HG03565 (cell line): Measurements from ENCODE around the gene FOXL2.

ENCODE experiments used
- ATAC-seq: cut with Tn5 transposase; IDR thresholded peaks from one replicate; pipeline ENCODE4 v1.9.1; 2021; ENCODE audit warnings: mild to moderate bottlenecking, moderate library complexity; ENCODE audit not compliant: unreplicated experiment

FOXL2 gene

GRCh38 chr3:138946663-138947494, at the start of gene FOXL2, which contains the start of gene FOXL2NB:
FOXL2 (minus strand) TSS chr3:138947137; CDS start chr3:138946722, 415 bp downstream.
FOXL2NB (plus strand) TSS chr3:138947217; CDS start chr3:138947365, 148 bp downstream.
- ATAC-seq = no peak

GRCh38 chr3:138995706-138996105, 48.8 kb upstream of the FOXL2 start:
- ATAC-seq = no peak

GRCh38 chr3:138987181-138987580, 40.2 kb upstream of the FOXL2 start:
- ATAC-seq = no peak

- no peak for ATAC-seq
These were observed 39.0 kb upstream of the FOXL2 start for GRCh38 chr3:138985932-138986331.

- no peak for ATAC-seq
These were observed 37.9 kb upstream of the FOXL2 start for GRCh38 chr3:138984816-138985215.

- no peak for ATAC-seq
These were observed 29.1 kb upstream of the FOXL2 start for GRCh38 chr3:138976047-138976446.

GRCh38 chr3:138975351-138975750, 28.4 kb upstream of the FOXL2 start:
- ATAC-seq = no peak

GRCh38 chr3:138974462-138974861, 27.5 kb upstream of the FOXL2 start:
- ATAC-seq = no peak

GRCh38 chr3:138972941-138973340, 26.0 kb upstream of the FOXL2 start:
- no peak for ATAC-seq

GRCh38 chr3:138971766-138972320, 24.9 kb upstream of the FOXL2 start:
- no peak for ATAC-seq

- ATAC-seq = no peak
These were observed 18.0 kb upstream of the FOXL2 start for GRCh38 chr3:138964923-138965322.

GRCh38 chr3:138964264-138964663, 17.3 kb upstream of the FOXL2 start:
- no peak for ATAC-seq

- no peak for ATAC-seq
These were observed 16.1 kb upstream of the FOXL2 start for GRCh38 chr3:138962854-138963560.

- ATAC-seq = no peak
These were observed 13.5 kb upstream of the FOXL2 start for GRCh38 chr3:138960417-138960852.

GRCh38 chr3:138950701-138951100, 3.8 kb upstream of the FOXL2 start:
- no peak for ATAC-seq

- ATAC-seq = no peak
These were observed 3.2 kb upstream of the FOXL2 start for GRCh38 chr3:138950006-138950644.

- no peak for ATAC-seq
These were observed 2.6 kb upstream of the FOXL2 start for GRCh38 chr3:138949445-138950005.

- no peak for ATAC-seq
These were observed 2.1 kb upstream of the FOXL2 start for GRCh38 chr3:138949002-138949418.

GRCh38 chr3:138948371-138949001, 1.5 kb upstream of the FOXL2 start:
- ATAC-seq = no peak

GRCh38 chr3:138947495-138948121, 671 bp upstream of the FOXL2 start:
- ATAC-seq = no peak
